IMR-90 (cell line): Measurements from ENCODE around the gene FAM193A. TPM values are rescaled to one million over a fixed set of nuclear protein-coding genes. Genes with fewer than 3 reads are reported as not detected.
A peak's percentile ranks its signal among the peaks of the same experiment; 100 is the strongest.

Experiments
- ATAC-seq: fragments of 200-7000 bp; cut with Tn5 transposase; 2 replicates; pipeline ENCODE4 v1.9.1; 2020; ENCODE audit warnings: low read depth, mild to moderate bottlenecking, moderate library complexity
- BruUV-seq: library from RNA; stranded (reverse); fragments of 400-500 nt; replicated peaks from 2 replicates; lab custom pipeline; 2021; lab: Mats Ljungman, UMichigan
- CTCF ChIA-PET: fragments of 300-600 bp; formaldehyde crosslinking; extraction: SDS; loops from one replicate; lab custom pipeline; 2021; ENCODE audit warnings: antibody characterized with exemption; lab: Yijun Ruan, JAX
- POLR2A ChIA-PET: fragments of 300-600 bp; sonication (Branson Sonifier 250); formaldehyde crosslinking; loops from one replicate; lab custom pipeline; 2022; ENCODE audit warnings: antibody characterized with exemption; ENCODE audit not compliant: unreplicated experiment; lab: Charles Lee
- DNase-seq: peaks from one replicate; pipeline ENCODE4 v3.0.0; 2013
- H2AFZ ChIP-seq: replicated peaks from 2 replicates; pipeline ENCODE3; 2013; ENCODE audit warnings: low read length, mild to moderate bottlenecking; ENCODE audit not compliant: poor library complexity
- H2AK5ac ChIP-seq: 2 replicates; pipeline ENCODE4 v1.6.1; 2013; ENCODE audit warnings: low read depth, low read length, inconsistent platforms
- H2AK9ac ChIP-seq: replicated peaks from 2 replicates; pipeline ENCODE3; 2013; ENCODE audit warnings: mild to moderate bottlenecking, low read depth, low read length, moderate library complexity; ENCODE audit not compliant: poor library complexity
- H2BK120ac ChIP-seq: 2 replicates; pipeline ENCODE4 v1.6.1; 2013; ENCODE audit warnings: low read depth, low read length, inconsistent platforms
- H2BK15ac ChIP-seq: 3 replicates; pipeline ENCODE4 v1.6.1; 2013; ENCODE audit warnings: low read depth, low read length, inconsistent platforms
- H2BK20ac ChIP-seq: 2 replicates; pipeline ENCODE4 v1.6.1; 2013; ENCODE audit warnings: low read depth, mild to moderate bottlenecking, inconsistent platforms, low read length, moderate library complexity
- H2BK5ac ChIP-seq: 2 replicates; pipeline ENCODE4 v1.6.1; 2013; ENCODE audit warnings: mild to moderate bottlenecking, low read depth, low read length, inconsistent platforms; ENCODE audit not compliant: poor library complexity, severe bottlenecking
- H3K14ac ChIP-seq: replicated peaks from 2 replicates; pipeline ENCODE4 v1.6.1; 2013; ENCODE audit warnings: low read depth, low read length, inconsistent platforms
- H3K18ac ChIP-seq: 2 replicates; pipeline ENCODE4 v1.6.1; 2013; ENCODE audit warnings: low read depth, low read length, control low read depth
- H3K23ac ChIP-seq: 2 replicates; pipeline ENCODE4 v1.6.1; 2013; ENCODE audit warnings: low read depth, low read length, inconsistent platforms
- H3K27ac ChIP-seq: 2 replicates; pipeline ENCODE4 v1.5.1; 2013; ENCODE audit warnings: mild to moderate bottlenecking, control low read depth, low read length; ENCODE audit not compliant: insufficient read depth
- H3K27me3 ChIP-seq: 2 replicates; pipeline ENCODE4 v1.6.1; 2013; ENCODE audit warnings: low read length; ENCODE audit not compliant: control insufficient read depth, insufficient read depth
- H3K36me3 ChIP-seq: 2 replicates; pipeline ENCODE4 v1.6.1; 2013; ENCODE audit warnings: low read length, mixed read lengths; ENCODE audit not compliant: control insufficient read depth, insufficient read depth
- H3K4ac ChIP-seq: 2 replicates; pipeline ENCODE4 v1.6.1; 2013; ENCODE audit warnings: low read depth, low read length, inconsistent platforms
- H3K4me1 ChIP-seq: 2 replicates; pipeline ENCODE4 v1.6.1; 2013; ENCODE audit warnings: low read length, mixed read lengths; ENCODE audit not compliant: control insufficient read depth, insufficient read depth
- H3K4me2 ChIP-seq: 2 replicates; pipeline ENCODE4 v1.6.1; 2013; ENCODE audit warnings: low read depth, mild to moderate bottlenecking, control low read depth, low read length, moderate library complexity
- H3K4me3 ChIP-seq: 2 replicates; pipeline ENCODE4 v1.5.1; 2013; ENCODE audit warnings: low read depth, mild to moderate bottlenecking, control low read depth, low read length, moderate library complexity; ENCODE audit not compliant: insufficient read depth
- H3K56ac ChIP-seq: 2 replicates; pipeline ENCODE4 v1.6.1; 2013; ENCODE audit warnings: low read length, inconsistent platforms; ENCODE audit not compliant: insufficient read depth; ENCODE audit errors: extremely low read depth
- H3K79me1 ChIP-seq, 2 experiments: 2 replicates each; pipeline ENCODE4 v1.6.1; 2013; ENCODE audit warnings: low read length in 2 of 2, inconsistent platforms in 1 of 2, low read depth in 1 of 2
- H3K9ac ChIP-seq: 2 replicates; pipeline ENCODE4 v1.6.1; 2013; ENCODE audit warnings: low read depth, low read length, control low read depth
- H3K9me1 ChIP-seq: 2 replicates; pipeline ENCODE4 v1.6.1; 2013; ENCODE audit warnings: low read length, inconsistent platforms; ENCODE audit not compliant: insufficient read depth
- H3K9me3 ChIP-seq: 2 replicates; pipeline ENCODE4 v1.6.1; 2013; ENCODE audit warnings: low read length; ENCODE audit not compliant: control insufficient read depth, insufficient read depth
- H4K20me1 ChIP-seq: 2 replicates; pipeline ENCODE4 v1.6.1; 2013; ENCODE audit warnings: low read length, inconsistent platforms; ENCODE audit not compliant: insufficient read depth
- H4K5ac ChIP-seq: 2 replicates; pipeline ENCODE4 v1.6.1; 2013; ENCODE audit warnings: mild to moderate bottlenecking, low read depth, low read length, control low read depth
- H4K8ac ChIP-seq, 2 experiments: 2 replicates each; pipeline ENCODE4 v1.6.1; 2013; ENCODE audit warnings: low read depth in 2 of 2, low read length in 2 of 2, control low read depth in 1 of 2, inconsistent platforms in 1 of 2
- H4K91ac ChIP-seq: 2 replicates; pipeline ENCODE4 v1.6.1; 2013; ENCODE audit warnings: low read depth, low read length, inconsistent platforms; ENCODE audit not compliant: insufficient read depth
- BHLHE40 ChIP-seq: fragments of 150-350 bp; IDR thresholded peaks from 2 replicates; pipeline ENCODE4 v1.6.1; 2016; ENCODE audit warnings: mild to moderate bottlenecking, low read depth, low read length
- CEBPB ChIP-seq: IDR thresholded peaks from 2 replicates; pipeline ENCODE4 v1.6.1; 2012; ENCODE audit warnings: low read depth, low read length, improper control_type of control experiment
- CHD1 ChIP-seq: IDR thresholded peaks from 2 replicates; pipeline ENCODE4 v1.6.1; 2012; ENCODE audit warnings: low read depth, low read length, improper control_type of control experiment
- FOS ChIP-seq: fragments of 150-350 bp; IDR thresholded peaks from 2 replicates; pipeline ENCODE4 v1.6.1; 2016; ENCODE audit warnings: low read depth, low read length
- MAFK ChIP-seq: IDR thresholded peaks from 2 replicates; pipeline ENCODE4 v1.6.1; 2012; ENCODE audit warnings: low read depth, low read length, improper control_type of control experiment
- NFE2L2 ChIP-seq: fragments of 150-350 bp; IDR thresholded peaks from 2 replicates; pipeline ENCODE4 v1.6.1; 2016; ENCODE audit warnings: low read depth, mild to moderate bottlenecking, low read length
- POLR2A ChIP-seq: IDR thresholded peaks from 2 replicates; pipeline ENCODE4 v1.6.1; 2012; ENCODE audit warnings: mild to moderate bottlenecking, low read depth, low read length
- RCOR1 ChIP-seq: IDR thresholded peaks from 2 replicates; pipeline ENCODE4 v1.6.1; 2012; ENCODE audit warnings: mild to moderate bottlenecking, low read length, improper control_type of control experiment; ENCODE audit not compliant: insufficient replicate concordance
- RFX5 ChIP-seq: IDR thresholded peaks from 2 replicates; pipeline ENCODE4 v1.8.0; 2012; ENCODE audit warnings: low read depth, mild to moderate bottlenecking, low read length, moderate library complexity
- SMC3 ChIP-seq: fragments of 150-350 bp; IDR thresholded peaks from 2 replicates; pipeline ENCODE4 v1.6.1; 2016; ENCODE audit warnings: low read depth, mild to moderate bottlenecking, antibody characterized with exemption, low read length, moderate library complexity
- WGBS, 2 experiments: methylation state at CpG; one replicate each; pipeline versions ENCODE4 v1.1.5 to v1.1.7; 2013; ENCODE audit warnings: missing lambda C conversion rate in 2 of 2; ENCODE audit not compliant: insufficient read length in 1 of 2; ENCODE audit errors: extremely low coverage in 2 of 2; 5-methylcytosine and 5-hydroxymethylcytosine counted together
- dilution Hi-C: fragments of 300-500 bp; cut with HindIII; formaldehyde crosslinking; loops from one replicate; pipeline ENCODE4 v1.14.3; 2018; ENCODE audit warnings: low sequenced_read_pairs; ENCODE audit not compliant: unreplicated experiment
- in situ Hi-C: fragments of 300-500 bp; cut with MboI; formaldehyde crosslinking; loops from 3 replicates; pipeline ENCODE4 v1.14.3; 2019; ENCODE audit warnings: low sequenced_read_pairs, inconsistent platforms, mixed read lengths
- intact Hi-C: fragments of 100-400 bp; cut with micrococcal nuclease; formaldehyde crosslinking; loops from 2 replicates; pipeline ENCODE4 v1.10.0; 2022
- polyA plus RNA-seq, 3 experiments: library from polyadenylated mRNA; depleted of rRNA; stranded (reverse); fragments of >200 nt; gene quantifications; 2 replicates each; pipeline ENCODE4 v1.2.3, GENCODE V29; 2012; ENCODE audit warnings: low replicate concordance in 1 of 3
- total RNA-seq: library from RNA; depleted of rRNA; stranded (reverse); fragments of >200 nt; gene quantifications from 2 replicates; pipeline ENCODE4 v1.2.3, GENCODE V29; 2012
- TF ChIP-seq, protein P1 (sequence below): conservative IDR thresholded peaks from 2 replicates; pipeline ENCODE4 v1.5.1; 2012; ENCODE audit warnings: mild to moderate bottlenecking, low read depth, low read length, improper control_type of control experiment
- TF ChIP-seq, protein P2 (sequence below): fragments of 150-350 bp; IDR thresholded peaks from 2 replicates; pipeline ENCODE4 v1.6.1; 2016; ENCODE audit warnings: low read depth, mild to moderate bottlenecking, low read length, moderate library complexity, borderline replicate concordance
- TF ChIP-seq, protein P3 (sequence below): fragments of 150-350 bp; IDR thresholded peaks from 2 replicates; pipeline ENCODE4 v1.6.1; 2017; ENCODE audit warnings: mild to moderate bottlenecking, antibody characterized with exemption, low read length, low read depth

The FAM193A gene
- total and polyA plus RNA-seq, 2 of the 4 experiments (the other 2 are of a cell fraction) = 6.8 to 11.0 TPM

DNA sequence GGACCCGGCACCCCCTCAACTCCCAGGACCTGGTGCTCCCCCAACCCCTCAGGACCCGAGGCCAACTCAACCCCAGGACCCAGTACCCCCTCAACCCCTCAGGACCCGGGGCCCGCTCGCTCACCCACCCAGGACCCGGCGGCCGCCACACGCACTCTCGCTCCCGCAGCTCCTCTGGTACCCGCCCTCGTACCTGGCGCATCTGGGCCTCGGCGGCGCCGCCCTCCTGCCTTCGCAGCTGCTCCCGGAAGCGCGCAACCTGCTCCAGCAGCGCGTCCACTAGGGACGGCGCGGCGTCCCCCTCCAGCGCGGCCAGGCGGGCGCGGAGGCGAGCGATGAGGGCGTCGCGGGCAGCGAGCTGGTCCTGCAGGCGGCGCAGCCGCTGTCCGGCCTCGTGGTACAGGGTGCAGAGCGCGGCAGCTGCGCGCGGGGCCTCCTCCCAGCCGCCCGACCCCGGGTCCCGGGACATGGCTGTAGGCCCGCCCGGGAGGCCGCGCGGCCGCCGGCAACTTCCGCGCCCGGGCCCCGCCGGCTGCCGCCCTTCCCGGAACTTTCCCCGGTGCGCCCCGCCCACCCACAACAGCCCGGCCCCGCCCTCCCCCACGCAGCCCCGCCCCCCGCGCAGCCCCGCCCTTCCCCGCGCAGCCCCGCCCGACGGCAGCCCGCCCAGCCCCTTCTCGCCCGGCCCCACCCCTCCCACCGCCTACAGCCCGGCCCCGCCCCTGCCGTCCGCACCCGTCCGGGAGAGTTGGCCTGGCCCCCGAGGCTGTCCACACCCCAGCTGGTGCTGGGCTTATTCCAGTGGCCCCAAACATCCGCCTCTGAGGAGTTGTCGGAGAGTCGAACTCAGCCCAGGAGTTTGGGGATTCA is 219.6 kb downstream of the FAM193A start, which contains the start of gene TNIP2:
TNIP2 (minus strand) TSS at position 516 of the 870 bp plus-strand sequence; CDS start at position 469, 47 bp downstream.
- H3K4me3 ChIP-seq = peak within 1 kb of the TSS; percentile 99
- H2AK5ac ChIP-seq = peak within 1 kb of the TSS; percentile 75
- H2BK120ac ChIP-seq = peak within 1 kb of the TSS; percentile 47; the same call in 1 of the 2 replicates
- H3K18ac ChIP-seq = peak within 1 kb of the TSS; percentile 60; the same call in 1 of the 2 replicates
- H3K27ac ChIP-seq = peak within 1 kb of the TSS; percentile 79
- H3K23ac ChIP-seq = peak within 1 kb of the TSS; percentile 67
- H3K56ac ChIP-seq = peak within 1 kb of the TSS; percentile 24; the same call in 1 of the 2 replicates
- peak within 1 kb of the TSS; percentile 66 for H2BK5ac ChIP-seq
- DNase-seq (peak; percentile 73), ATAC-seq (peak; percentile 92)
- ChIA-PET POLR2A (interaction anchor here (0.6 kb wide), 1 partner anchor 1826 kb away, joined by 4 read pairs; no protein-coding TSS in a partner anchor), CTCF (no interaction called here)
- H3K4me2 ChIP-seq = peak within 1 kb of the TSS; percentile 100
- no peak within 1 kb of the TSS for H2BK15ac ChIP-seq
- peak within 1 kb of the TSS; percentile 91 for H3K9ac ChIP-seq
- peak within 1 kb of the TSS; percentile 98 for H2AK9ac ChIP-seq
- no peaks in the 10 kb centered on the region for H3K27me3 ChIP-seq
- peak within 1 kb of the TSS; percentile 79 for H4K91ac ChIP-seq
- H3K4ac ChIP-seq = peak within 1 kb of the TSS; percentile 84
- H2BK20ac ChIP-seq = no peak within 1 kb of the TSS
- H2AFZ ChIP-seq = peak within 1 kb of the TSS; percentile 94
- peaks cover 2% of the 10 kb centered on the region; the same call in 1 of the 2 replicates for H3K36me3 ChIP-seq
- BruUV-seq = no TSS peak
- H3K4me1 ChIP-seq = peaks cover 8% of the 10 kb centered on the region
- H3K9me3 ChIP-seq = no peaks in the 10 kb centered on the region
- 0% methylated on average over 17 of the region's 96 CpGs; no CpG with 5 or more reads in 1 of the 2 experiments for WGBS, 2 experiments
- H4K8ac ChIP-seq = peak within 1 kb of the TSS; percentile 77 to 93; a peak in 3 of 4 replicates
- peak within 1 kb of the TSS; percentile 72 for H3K14ac ChIP-seq
- intact Hi-C loops (no loop called here), in situ Hi-C loops (loop anchor here (25.0 kb wide), 1 partner anchor 281 kb away; no protein-coding TSS in a partner anchor), dilution Hi-C loops (no loop called here)
- peaks cover 28 to 44% of the 10 kb centered on the region in 2 experiments for H3K79me1 ChIP-seq
- peaks cover 18% of the 10 kb centered on the region for H4K20me1 ChIP-seq
- H4K5ac ChIP-seq = peak within 1 kb of the TSS; percentile 68
- H3K9me1 ChIP-seq = peaks cover 23% of the 10 kb centered on the region
- TF ChIP-seq POLR2A = peak; percentile 34; the same call in 1 of the 2 replicates
- TF ChIP-seq FOS = no peak
- TF ChIP-seq CEBPB = no peak
- no peak for TF ChIP-seq CHD1
- TF ChIP-seq, protein P1, sequence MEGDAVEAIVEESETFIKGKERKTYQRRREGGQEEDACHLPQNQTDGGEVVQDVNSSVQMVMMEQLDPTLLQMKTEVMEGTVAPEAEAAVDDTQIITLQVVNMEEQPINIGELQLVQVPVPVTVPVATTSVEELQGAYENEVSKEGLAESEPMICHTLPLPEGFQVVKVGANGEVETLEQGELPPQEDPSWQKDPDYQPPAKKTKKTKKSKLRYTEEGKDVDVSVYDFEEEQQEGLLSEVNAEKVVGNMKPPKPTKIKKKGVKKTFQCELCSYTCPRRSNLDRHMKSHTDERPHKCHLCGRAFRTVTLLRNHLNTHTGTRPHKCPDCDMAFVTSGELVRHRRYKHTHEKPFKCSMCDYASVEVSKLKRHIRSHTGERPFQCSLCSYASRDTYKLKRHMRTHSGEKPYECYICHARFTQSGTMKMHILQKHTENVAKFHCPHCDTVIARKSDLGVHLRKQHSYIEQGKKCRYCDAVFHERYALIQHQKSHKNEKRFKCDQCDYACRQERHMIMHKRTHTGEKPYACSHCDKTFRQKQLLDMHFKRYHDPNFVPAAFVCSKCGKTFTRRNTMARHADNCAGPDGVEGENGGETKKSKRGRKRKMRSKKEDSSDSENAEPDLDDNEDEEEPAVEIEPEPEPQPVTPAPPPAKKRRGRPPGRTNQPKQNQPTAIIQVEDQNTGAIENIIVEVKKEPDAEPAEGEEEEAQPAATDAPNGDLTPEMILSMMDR = peak; percentile 46
- TF ChIP-seq BHLHE40 = no peak
- TF ChIP-seq, protein P2, sequence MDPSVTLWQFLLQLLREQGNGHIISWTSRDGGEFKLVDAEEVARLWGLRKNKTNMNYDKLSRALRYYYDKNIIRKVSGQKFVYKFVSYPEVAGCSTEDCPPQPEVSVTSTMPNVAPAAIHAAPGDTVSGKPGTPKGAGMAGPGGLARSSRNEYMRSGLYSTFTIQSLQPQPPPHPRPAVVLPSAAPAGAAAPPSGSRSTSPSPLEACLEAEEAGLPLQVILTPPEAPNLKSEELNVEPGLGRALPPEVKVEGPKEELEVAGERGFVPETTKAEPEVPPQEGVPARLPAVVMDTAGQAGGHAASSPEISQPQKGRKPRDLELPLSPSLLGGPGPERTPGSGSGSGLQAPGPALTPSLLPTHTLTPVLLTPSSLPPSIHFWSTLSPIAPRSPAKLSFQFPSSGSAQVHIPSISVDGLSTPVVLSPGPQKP = no peak
- TF ChIP-seq, protein P3, sequence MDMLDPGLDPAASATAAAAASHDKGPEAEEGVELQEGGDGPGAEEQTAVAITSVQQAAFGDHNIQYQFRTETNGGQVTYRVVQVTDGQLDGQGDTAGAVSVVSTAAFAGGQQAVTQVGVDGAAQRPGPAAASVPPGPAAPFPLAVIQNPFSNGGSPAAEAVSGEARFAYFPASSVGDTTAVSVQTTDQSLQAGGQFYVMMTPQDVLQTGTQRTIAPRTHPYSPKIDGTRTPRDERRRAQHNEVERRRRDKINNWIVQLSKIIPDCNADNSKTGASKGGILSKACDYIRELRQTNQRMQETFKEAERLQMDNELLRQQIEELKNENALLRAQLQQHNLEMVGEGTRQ = no peak
- no peak for TF ChIP-seq MAFK
- no peak for TF ChIP-seq RFX5
- TF ChIP-seq SMC3 = no peak; the same call in 1 of the 2 replicates
- no peak for TF ChIP-seq RCOR1
- no peak for TF ChIP-seq NFE2L2
